GM12865 (cell line): Measurements from ENCODE around the gene CDCA7.
"Not testable (repeated sequence)": the region's sequence is repeated elsewhere in the genome, so short reads cannot be mapped to it uniquely, and the experiment has no call there.

ENCODE experiments used
- DNase-seq: peaks from one replicate; pipeline ENCODE4 v3.0.0; 2010; ENCODE audit warnings: low read depth
- H3K4me3 ChIP-seq: 2 replicates; pipeline ENCODE4 v1.5.1; 2011; ENCODE audit warnings: mild to moderate bottlenecking, low read depth, low read length, control low read depth
- TF ChIP-seq, protein P1 (sequence below): IDR thresholded peaks from 2 replicates; pipeline ENCODE4 v1.5.1; 2011; ENCODE audit warnings: low read length, control low read depth, low read depth, inconsistent platforms; ENCODE audit not compliant: insufficient read depth; ENCODE audit errors: missing control alignments

The CDCA7 gene

DNA sequence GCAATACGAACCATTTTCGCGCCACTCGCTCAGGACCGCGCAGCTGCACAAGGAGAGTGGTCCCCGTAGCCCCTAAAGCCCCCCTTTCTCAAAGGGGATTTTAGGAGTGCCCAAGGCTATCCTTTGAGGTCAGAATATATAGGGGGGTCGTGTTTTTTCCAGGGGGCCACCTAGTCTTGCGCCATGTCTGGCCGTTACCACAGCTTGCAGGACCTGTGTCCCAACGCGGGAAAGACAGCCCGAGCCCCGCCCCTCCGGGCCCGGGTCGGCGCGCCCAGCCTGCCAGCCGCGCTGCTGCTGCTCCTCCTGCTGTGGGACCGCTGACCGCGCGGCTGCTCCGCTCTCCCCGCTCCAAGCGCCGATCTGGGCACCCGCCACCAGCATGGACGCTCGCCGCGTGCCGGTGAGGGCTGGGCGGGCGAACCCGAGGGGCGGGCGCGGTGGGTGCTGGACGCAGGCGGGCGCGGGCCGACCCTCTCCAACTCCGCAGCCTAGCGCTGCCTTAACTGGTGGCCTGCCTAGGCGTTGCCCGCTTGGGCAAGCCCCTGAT lies at the start of gene CDCA7:
CDCA7 (plus strand) TSS at position 291 of the 550 bp plus-strand sequence; CDS start at position 383, 92 bp downstream.
- H3K4me3 ChIP-seq = peak within 1 kb of the TSS; percentile 70
- peak; percentile 80 for DNase-seq
- TF ChIP-seq, protein P1, sequence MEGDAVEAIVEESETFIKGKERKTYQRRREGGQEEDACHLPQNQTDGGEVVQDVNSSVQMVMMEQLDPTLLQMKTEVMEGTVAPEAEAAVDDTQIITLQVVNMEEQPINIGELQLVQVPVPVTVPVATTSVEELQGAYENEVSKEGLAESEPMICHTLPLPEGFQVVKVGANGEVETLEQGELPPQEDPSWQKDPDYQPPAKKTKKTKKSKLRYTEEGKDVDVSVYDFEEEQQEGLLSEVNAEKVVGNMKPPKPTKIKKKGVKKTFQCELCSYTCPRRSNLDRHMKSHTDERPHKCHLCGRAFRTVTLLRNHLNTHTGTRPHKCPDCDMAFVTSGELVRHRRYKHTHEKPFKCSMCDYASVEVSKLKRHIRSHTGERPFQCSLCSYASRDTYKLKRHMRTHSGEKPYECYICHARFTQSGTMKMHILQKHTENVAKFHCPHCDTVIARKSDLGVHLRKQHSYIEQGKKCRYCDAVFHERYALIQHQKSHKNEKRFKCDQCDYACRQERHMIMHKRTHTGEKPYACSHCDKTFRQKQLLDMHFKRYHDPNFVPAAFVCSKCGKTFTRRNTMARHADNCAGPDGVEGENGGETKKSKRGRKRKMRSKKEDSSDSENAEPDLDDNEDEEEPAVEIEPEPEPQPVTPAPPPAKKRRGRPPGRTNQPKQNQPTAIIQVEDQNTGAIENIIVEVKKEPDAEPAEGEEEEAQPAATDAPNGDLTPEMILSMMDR = no peak

DNA sequence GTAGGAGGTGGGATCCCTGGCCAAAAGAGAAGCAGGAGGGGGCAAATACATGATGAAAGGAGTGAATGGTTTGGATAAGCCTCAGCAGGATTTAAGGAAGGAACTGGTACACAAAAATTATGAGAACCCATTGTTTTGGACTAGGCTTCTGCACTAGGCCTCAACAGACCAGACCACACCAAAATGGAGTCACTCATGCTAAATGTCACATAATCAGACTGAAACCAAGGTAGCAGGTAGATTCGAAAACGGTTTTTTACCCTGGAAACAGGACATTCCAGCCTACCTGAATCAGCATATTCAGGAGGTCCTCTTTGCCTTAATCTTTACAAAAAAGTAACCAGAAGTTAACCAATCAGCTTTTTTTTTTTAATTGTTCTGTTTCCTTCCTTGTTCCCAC lies 49.4 kb upstream of the CDCA7 start:
- no peak for DNase-seq

DNA sequence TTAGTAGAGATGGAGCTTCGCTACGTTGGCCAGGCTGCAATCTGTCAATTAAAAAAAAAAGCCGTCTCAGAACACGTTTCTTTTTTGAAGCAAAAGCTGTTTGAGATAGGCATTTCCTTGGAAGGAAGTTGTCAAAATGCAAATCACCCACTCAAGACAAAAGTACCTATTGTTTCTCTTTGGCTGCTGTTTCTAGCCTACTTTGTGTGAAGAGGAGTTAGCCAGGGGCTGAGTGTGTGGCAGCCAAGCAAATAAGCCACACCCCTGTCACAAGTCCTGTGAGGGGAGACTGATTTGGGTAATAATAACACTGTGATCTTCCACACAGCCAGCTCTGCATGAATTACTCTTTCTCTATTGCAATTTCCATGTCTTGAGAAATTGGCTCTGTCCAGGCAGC lies 47.4 kb upstream of the CDCA7 start:
- H3K4me3 ChIP-seq = peak overlapping the region; percentile 21
- peak; percentile 77 for DNase-seq
- TF ChIP-seq, protein P1 = no peak

More for the DNA sequence above, 49.4 kb upstream of the CDCA7 start:
- no peak overlapping the region for H3K4me3 ChIP-seq
- TF ChIP-seq, protein P1 = no peak

DNA sequence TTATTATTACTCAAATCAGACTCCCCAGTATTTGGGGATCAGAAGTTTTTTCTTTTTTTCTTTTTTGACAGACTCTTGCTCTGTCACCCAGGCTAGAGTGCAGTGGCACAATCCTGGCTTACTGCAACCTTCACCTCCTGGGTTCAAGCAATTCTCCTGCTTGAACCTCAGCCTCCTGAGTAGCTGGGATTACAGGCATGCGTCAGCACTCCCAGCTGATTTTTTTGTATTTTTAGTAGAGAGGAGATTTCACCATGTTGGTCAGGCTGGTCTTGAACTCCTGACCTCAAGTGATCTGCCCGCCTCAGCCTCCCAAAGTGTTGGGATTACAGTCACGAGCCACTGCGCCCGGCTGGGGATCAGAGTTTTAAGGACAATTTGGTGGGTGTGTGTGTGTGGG lies 45.3 kb upstream of the CDCA7 start:
- not testable (repeated sequence) for DNase-seq, H3K4me3 ChIP-seq

DNA sequence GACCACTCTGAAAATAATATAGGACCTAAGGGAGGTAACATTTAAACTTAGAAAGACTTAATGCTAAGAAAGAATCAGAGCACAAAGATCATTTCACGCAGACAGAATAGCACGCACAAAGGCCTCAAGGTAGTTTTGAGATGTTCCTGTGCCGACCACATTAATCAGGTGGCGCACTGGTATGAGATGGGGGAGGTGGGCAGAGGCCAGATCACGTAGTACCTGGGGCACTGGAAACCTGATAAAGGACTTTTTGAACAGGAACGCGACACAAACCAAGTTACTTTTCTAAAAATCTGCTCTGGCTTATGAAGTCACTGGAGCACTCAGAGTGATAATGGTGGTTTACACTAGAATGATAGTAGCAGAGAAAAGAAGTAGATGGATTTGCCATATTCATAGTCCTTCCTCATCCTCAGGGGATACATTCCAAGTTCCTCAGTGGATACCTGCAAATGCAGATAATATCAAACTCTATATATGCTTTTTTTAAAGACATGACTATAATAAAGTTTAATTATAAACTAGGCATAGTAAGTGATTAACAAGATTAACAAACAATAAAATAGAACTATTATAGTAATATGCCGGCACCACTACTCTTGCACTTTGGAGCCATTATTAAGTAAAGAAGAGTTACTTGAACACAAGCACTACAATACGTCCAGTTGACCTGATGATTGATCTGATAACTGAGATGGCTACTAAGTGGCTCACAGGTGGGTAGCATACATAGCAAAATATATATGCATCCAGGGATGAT lies 42.6 kb upstream of the CDCA7 start:
- TF ChIP-seq, protein P1 = no peak
- DNase-seq = no peak
- no peak overlapping the region for H3K4me3 ChIP-seq

DNA sequence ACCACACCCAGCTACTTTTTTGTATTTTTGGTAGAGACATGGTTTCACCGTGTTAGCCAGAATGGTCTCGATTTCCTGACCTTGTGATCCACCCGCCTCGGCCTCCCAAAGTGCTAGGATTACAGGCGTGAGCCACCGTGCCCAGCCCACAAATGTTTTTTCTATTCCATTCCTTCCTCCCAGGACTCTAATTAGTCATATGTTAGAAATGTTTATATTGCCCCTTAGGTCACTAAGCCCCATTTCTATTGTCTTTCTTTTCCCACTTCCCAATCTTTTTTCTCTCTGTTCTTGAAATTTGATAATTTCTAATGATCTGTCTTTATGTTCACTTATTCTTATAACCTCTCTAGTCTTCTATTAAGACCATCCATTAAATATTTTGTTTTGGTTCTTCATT lies 31.3 kb upstream of the CDCA7 start:
- TF ChIP-seq, protein P1 = no peak
- H3K4me3 ChIP-seq = no peak overlapping the region
- no peak for DNase-seq

DNA sequence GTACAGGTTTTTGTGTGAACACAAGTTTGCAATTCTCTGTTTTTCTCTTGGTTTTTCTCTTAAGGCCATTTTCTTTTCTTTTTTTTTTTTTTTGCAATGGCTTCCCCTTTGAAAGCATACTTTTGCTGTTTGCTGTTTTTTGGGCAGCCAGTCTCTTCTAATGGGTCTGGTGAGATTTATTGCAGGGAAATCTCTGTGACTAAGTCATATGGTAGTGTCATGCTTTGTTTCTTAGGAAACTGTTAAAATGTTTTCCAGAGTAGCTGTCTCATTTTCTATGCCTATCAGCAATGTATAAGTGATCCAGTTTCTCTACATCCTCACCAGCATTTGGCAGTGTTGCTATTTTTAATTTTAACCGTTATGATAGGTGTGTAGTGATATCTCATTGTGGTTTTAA lies 27.9 kb upstream of the CDCA7 start:
- TF ChIP-seq, protein P1 = no peak
- H3K4me3 ChIP-seq = no peak overlapping the region
- no peak for DNase-seq
